Right lobe of liver (tissue), 6 donors: ENCODE results near the gene RAP1GDS1. TPM values are rescaled to one million over a fixed set of nuclear protein-coding genes. Genes with fewer than 3 reads are reported as not detected.

Experiments used
- ATAC-seq, 4 donors: fragments of 200-7000 bp; cut with Tn5 transposase; one replicate each; pipeline ENCODE4 v1.9.1; 2020; ENCODE audit warnings: mild to moderate bottlenecking in 4 of 4, moderate library complexity in 4 of 4
- DNase-seq, 3 donors: peaks; one replicate each; pipeline ENCODE4 v3.0.0-alpha.2; 2020
- H3K27ac ChIP-seq, 3 donors: fragments of 200-600 bp; one replicate each; pipeline ENCODE4 v1.8.0; 2022
- H3K27me3 ChIP-seq, 2 donors: fragments of 200-600 bp; one replicate each; pipeline ENCODE4 v1.8.0; 2022
- H3K36me3 ChIP-seq, 4 donors: fragments of 200-600 bp; sonication (generic) in 1 of 4; one replicate each; pipeline versions ENCODE4 v1.5.1 to v1.8.0; 2017 to 2022; ENCODE audit warnings: control low read depth in 1 of 4
- H3K4me1 ChIP-seq, 4 donors: fragments of 200-600 bp; sonication (generic) in 1 of 4; one replicate each; pipeline versions ENCODE4 v1.5.1 to v1.8.0; 2017 to 2022; ENCODE audit warnings: control low read depth in 1 of 4
- H3K4me3 ChIP-seq, 3 donors: fragments of 200-600 bp; one replicate each; pipeline ENCODE4 v1.8.0; 2022
- H3K9me3 ChIP-seq, 4 donors: fragments of 200-600 bp; sonication (generic) in 1 of 4; one replicate each; pipeline versions ENCODE4 v1.5.1 to v1.8.0; 2017 to 2022; ENCODE audit warnings: control low read depth in 1 of 4
- CTCF ChIP-seq, 4 donors: fragments of 200-600 bp in 3 of 4; fragments of 450-650 bp in 1 of 4; IDR thresholded peaks; one replicate each; pipeline versions ENCODE4 v1.5.1 to v1.8.0; 2016 to 2022; ENCODE audit warnings: antibody characterized with exemption in 4 of 4, mild to moderate bottlenecking in 2 of 4
- POLR2A ChIP-seq: fragments of 450-650 bp; IDR thresholded peaks from one replicate; pipeline ENCODE4 v1.6.1; 2017; ENCODE audit warnings: antibody characterized with exemption, mild to moderate bottlenecking
- WGBS: methylation state at CpG from one replicate; pipeline ENCODE4 v1.1.6; 2018; ENCODE audit warnings: low coverage, low lambda C conversion rate; ENCODE audit not compliant: insufficient coverage; ENCODE audit errors: missing lambda C conversion rate; 5-methylcytosine and 5-hydroxymethylcytosine counted together
- intact Hi-C, 2 donors: fragments of 100-400 bp; cut with DNase I; formaldehyde crosslinking; loops; one replicate each; pipeline versions ENCODE4 v1.11.2 to v1.14.1; 2022
- total RNA-seq, 6 experiments: library from RNA; depleted of rRNA in 2 of 6; stranded (reverse); fragments of >200 nt in 2 of 6; fragmentation: NEBNext Ultra II Directional in 3 of 6; extraction: Animal tissue kit (Norgen Biotek cat#: 25700) in 3 of 6; gene quantifications; one replicate each; pipeline versions ENCODE4 v1.1.0 to v1.2.4, GENCODE V29; 2016 to 2023
- donor health status: DM: no; HTN: yes; CAD: no.
- donor health status: DM: no; HTN: no; CAD: no.
- donor health status: DM: no; HTN: no; CAD: no.
- donor health status: DM: no; HTN: yes; CAD: no.
- donor health status: DM: no; HTN: yes; CAD: no.

The RAP1GDS1 gene
- total RNA-seq, 6 experiments from 2014 or later, result 17.4 to 29.8 (median 20.9) TPM

- intact Hi-C loops, result no loop called here
- 63% methylated on average over 2 of the region's 2 CpGs for WGBS
- no peak for ATAC-seq
- no peak overlapping the region for H3K27ac ChIP-seq
- H3K36me3 ChIP-seq, result no peaks in the 10 kb centered on the region
- H3K4me1 ChIP-seq, result no peaks in the 10 kb centered on the region
- TF ChIP-seq POLR2A (no peak), CTCF (IDR thresholded peaks at IDR 0.05) (no peak)
- DNase-seq, result no peak
- no peaks in the 10 kb centered on the region for H3K27me3 ChIP-seq
- H3K9me3 ChIP-seq, result no peaks in the 10 kb centered on the region
- H3K4me3 ChIP-seq, result no peak overlapping the region
Observed at GRCh38 chr4:98469771-98470170, 208.6 kb downstream of the RAP1GDS1 start.

DNA sequence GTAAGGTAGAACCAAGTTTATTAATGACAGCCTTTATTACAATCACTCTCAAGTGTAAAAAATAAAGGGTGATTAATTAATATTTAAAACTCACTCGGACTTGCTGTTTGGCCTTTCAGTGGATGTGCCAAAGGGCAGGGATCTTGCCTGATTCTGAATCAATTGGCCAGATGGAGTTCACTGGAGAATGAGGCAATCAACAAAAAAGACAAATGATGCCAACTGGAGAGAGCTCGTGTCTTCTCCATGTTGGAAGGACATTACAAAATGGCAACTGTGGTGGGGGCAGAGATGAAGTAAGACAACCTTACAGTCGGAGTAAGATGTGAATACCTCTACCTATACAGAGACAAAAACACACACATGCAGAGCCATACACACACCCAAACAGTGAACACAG, 209.2 kb downstream of the RAP1GDS1 start:
- Histone ChIP-seq H3K9me3 (no peaks in the 10 kb centered on the region), H3K27ac (no peak overlapping the region), H3K4me1 (no peaks in the 10 kb centered on the region), H3K4me3 (no peak overlapping the region), H3K36me3 (no peaks in the 10 kb centered on the region), H3K27me3 (no peaks in the 10 kb centered on the region)
- no peak for TF ChIP-seq POLR2A
- TF ChIP-seq CTCF (IDR thresholded peaks at IDR 0.05), result no peak
- 35% methylated on average over 3 of the region's 3 CpGs for WGBS
- ATAC-seq (peak in 1 of 4 donors; percentile 33), DNase-seq (no peak)
- intact Hi-C loops, result no loop called here

GRCh38 chr4:98470831-98471230, 209.6 kb downstream of the RAP1GDS1 start:
- ATAC-seq (no peak), DNase-seq (no peak)
- Histone ChIP-seq H3K4me3 (no peak overlapping the region), H3K27ac (no peak overlapping the region), H3K27me3 (no peaks in the 10 kb centered on the region), H3K36me3 (no peaks in the 10 kb centered on the region), H3K9me3 (no peaks in the 10 kb centered on the region), H3K4me1 (no peaks in the 10 kb centered on the region)
- intact Hi-C loops, result no loop called here
- TF ChIP-seq CTCF (IDR thresholded peaks at IDR 0.05) (no peak), POLR2A (no peak)
- 57% methylated on average over 6 of the region's 7 CpGs for WGBS

DNA sequence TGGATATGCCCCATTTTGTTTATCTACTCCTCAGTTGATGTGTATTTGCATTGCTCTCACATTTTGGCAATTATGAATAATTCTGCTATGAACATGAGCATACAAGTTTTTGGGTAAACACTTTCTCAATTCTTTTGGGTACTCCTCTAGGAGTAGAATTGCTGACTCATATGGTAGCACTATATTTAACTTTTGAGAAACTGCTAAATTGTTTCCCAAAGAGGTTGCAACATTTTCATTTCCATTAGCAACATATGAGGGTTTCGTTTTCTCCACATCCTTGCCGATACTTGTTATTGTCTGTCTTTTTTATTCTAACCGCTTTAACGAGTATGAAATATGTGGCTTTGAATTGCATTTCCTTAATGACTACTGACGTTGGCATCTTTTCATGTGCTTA, 211.9 kb downstream of the RAP1GDS1 start:
- Histone ChIP-seq H3K4me3 (no peak overlapping the region), H3K27me3 (no peaks in the 10 kb centered on the region), H3K9me3 (no peaks in the 10 kb centered on the region), H3K36me3 (no peaks in the 10 kb centered on the region), H3K27ac (no peak overlapping the region), H3K4me1 (no peaks in the 10 kb centered on the region)
- DNase-seq (no peak), ATAC-seq (no peak)
- intact Hi-C loops, result no loop called here
- 70% methylated on average over 5 of the region's 5 CpGs for WGBS
- TF ChIP-seq POLR2A, result no peak
- no peak for TF ChIP-seq CTCF (IDR thresholded peaks at IDR 0.05)

GRCh38 chr4:98474408-98474844, 213.2 kb downstream of the RAP1GDS1 start:
- 58% methylated on average over 3 of the region's 3 CpGs for WGBS

More at GRCh38 chr4:98474408-98474844, 213.2 kb downstream of the RAP1GDS1 start:
- DNase-seq, result no peak
- no peak for TF ChIP-seq POLR2A
- TF ChIP-seq CTCF (IDR thresholded peaks at IDR 0.05), result no peak
- no peak for ATAC-seq
- H3K4me1 ChIP-seq, result no peaks in the 10 kb centered on the region
- no peaks in the 10 kb centered on the region for H3K9me3 ChIP-seq
- H3K27me3 ChIP-seq, result no peaks in the 10 kb centered on the region
- H3K27ac ChIP-seq, result no peak overlapping the region
- no peaks in the 10 kb centered on the region for H3K36me3 ChIP-seq
- no peak overlapping the region for H3K4me3 ChIP-seq
- intact Hi-C loops, result no loop called here
